Measurements from ENCODE around the gene SFT2D3. TPM values are rescaled to one million over a fixed set of nuclear protein-coding genes. Genes with fewer than 3 reads are reported as not detected.

SFT2D3 gene
- total RNA-seq = 3.4 and 4.0 TPM in 2 replicates

GRCh38 chr2:127701193-127701650 lies at the start of gene SFT2D3:
Gene SFT2D3, plus strand, starts transcription at chr2:127701497. Its CDS starts 32 bp downstream, at chr2:127701529.

DNA sequence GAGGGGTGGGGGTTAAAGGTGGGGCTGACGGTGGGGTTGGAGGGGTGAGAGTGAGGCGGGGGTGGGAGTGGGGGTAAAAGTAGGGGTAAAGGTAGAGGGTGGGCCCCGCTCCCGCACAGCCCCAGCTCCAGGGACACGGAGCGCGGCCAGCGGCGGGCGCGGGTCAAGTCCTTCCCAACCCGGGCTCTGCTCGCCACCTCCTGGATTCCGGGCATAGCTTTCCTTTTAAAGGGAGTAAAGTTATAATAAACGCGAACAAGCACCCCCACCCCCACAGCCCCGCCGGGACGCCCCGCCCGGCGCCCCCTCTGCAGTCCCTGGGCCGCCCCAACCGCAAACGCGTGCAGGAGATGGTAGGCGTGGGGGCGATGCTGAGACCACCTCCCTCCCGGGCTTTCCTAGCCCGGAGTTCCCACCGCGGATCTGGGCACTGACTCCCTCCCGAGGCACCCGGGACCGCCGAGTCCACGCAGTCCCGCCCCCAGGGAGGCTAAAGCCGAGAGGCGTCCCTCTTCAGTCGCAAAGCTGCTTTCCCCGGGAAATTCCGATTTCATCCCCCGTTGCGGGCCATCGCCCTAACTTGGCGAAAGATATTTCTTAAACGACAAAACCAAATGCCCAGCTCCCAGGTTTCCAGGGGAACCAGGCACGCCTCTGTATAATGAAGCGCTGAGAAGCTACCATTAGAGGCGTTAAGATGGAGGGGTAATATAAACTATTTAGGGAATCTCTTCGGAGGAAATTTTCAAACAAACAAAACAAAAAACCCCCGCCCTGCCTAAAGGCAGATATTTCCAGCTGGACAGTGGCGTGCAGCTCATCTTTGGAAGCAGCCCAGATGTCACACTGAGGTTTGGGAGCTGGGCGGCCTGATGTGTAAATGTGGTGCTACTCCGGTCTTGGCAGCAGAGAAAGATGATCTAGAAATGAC lies 25.7 kb upstream of the SFT2D3 start, which contains the start of gene LIMS2:
Gene LIMS2 (minus strand): TSS at position 200 of the 931 bp plus-strand sequence. CDS start 506 bp downstream, outside the sequence.

Other genes starting within 250 kb of the SFT2D3 start
- 21.6 and 29.1 TPM in 2 replicates for gene IWS1, start 175.0 kb upstream of the SFT2D3 start, total RNA-seq
- gene MYO7B, start 165.8 kb upstream of the SFT2D3 start, total RNA-seq = under 0.01 TPM in 2 replicates
- gene GPR17, start 55.3 kb upstream of the SFT2D3 start, total RNA-seq = not detected in 2 replicates
- gene LIMS2, start 26.0 kb upstream of the SFT2D3 start, total RNA-seq = 2.5 and 3.7 TPM in 2 replicates
- 12.7 and 14.2 TPM in 2 replicates for gene WDR33, start 109.7 kb downstream of the SFT2D3 start, total RNA-seq
- 6.9 and 15.2 TPM in 2 replicates for gene POLR2D, start 156.7 kb downstream of the SFT2D3 start, total RNA-seq
- 6.9 and 8.5 TPM in 2 replicates for gene AMMECR1L, start 184.5 kb downstream of the SFT2D3 start, total RNA-seq

Measured in myometrial cell (primary cell).